HG02642 (cell line): ENCODE data around the gene IL12RB1.
"Not testable (repeated sequence)": the region's sequence is repeated elsewhere in the genome, so short reads cannot be mapped to it uniquely, and the experiment has no call there.

Source experiments
- ATAC-seq: cut with Tn5 transposase; IDR thresholded peaks from one replicate; pipeline ENCODE4 v1.9.1; 2021; ENCODE audit warnings: mild to moderate bottlenecking; ENCODE audit not compliant: unreplicated experiment, poor library complexity

Gene IL12RB1

DNA sequence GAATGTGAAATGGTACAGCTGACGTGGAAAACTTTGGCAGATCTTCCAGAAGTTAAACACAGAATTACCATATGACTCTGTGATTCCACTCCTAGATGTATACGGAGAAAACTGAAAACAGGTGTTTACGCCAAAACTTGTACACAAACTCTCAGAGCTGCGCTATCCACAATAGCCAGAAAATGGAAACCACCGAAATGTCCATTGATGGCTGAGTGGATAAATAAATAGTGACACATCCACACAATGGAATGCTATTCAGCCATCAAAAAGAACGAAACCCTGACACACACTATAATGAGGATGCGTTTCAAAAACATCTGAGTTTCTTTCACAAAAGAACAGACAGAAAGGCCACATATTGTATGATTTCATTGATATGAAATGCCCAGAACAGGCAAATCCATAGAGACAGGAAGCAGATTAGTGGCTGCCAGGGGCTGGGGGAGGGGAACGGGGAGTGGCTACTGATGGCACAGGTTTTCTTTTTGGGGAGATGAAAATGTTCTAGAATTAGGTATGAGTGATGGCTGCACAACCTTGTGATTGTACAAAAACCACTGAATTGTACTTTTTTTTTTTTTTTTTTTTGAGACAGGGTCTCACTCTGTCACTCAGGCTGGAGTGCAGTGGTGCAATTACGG lies 33.0 kb downstream of the IL12RB1 start:
- no peak for ATAC-seq

GRCh38 chr19:18051887-18052286 lies 34.8 kb downstream of the IL12RB1 start:
- ATAC-seq, result no peak

DNA sequence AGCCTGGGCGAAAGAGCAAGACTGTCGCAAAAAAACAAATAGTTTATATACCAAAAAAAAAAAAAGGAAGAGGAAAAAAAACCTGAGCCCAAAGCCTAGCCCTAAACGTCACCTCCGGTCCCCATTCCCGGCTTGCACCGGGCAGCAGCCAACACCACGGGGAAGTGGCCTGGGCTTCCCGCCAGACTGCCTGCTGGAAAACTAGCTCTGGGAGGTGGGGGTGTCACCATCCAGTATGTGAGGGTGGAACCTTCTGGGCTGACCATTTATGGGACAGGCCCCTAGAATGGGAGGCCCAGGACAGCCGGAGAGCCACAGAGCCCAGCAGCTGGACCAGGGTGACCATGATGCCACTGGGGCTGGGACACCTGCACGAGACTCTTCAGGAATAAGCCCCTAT lies 37.3 kb downstream of the IL12RB1 start:
- no peak for ATAC-seq

DNA sequence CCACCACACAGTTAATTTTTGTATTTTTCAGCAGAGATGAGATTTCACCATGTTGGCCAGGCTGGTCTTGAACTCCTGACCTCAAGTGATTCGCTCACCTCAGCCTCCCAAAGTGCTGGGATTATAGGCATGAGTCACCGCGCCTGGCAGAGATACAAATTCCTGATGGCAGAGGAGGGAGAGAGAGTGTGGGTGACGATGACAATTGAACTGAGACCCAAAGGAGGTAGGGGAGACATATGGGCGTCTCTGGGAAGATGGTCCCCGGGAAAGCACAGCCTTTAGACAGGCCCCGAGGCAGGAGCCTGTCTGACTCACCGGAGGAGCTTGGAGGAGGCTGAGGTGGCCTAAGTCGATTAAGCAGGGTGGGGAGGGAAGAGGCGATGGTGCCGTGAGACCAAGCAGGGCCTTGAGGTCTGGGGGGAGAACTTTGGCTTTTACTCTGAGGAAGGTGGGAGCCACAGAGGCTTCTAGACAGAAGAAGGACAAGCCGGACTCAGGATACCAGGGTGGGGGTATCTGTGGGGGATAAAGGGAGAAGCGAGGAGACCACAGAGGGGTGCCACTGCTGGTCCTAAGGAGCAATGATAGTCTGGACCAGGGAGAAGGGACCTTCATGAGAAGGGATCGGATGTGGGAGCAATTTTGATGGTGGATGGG lies 40.5 kb downstream of the IL12RB1 start:
- no peak for ATAC-seq

DNA sequence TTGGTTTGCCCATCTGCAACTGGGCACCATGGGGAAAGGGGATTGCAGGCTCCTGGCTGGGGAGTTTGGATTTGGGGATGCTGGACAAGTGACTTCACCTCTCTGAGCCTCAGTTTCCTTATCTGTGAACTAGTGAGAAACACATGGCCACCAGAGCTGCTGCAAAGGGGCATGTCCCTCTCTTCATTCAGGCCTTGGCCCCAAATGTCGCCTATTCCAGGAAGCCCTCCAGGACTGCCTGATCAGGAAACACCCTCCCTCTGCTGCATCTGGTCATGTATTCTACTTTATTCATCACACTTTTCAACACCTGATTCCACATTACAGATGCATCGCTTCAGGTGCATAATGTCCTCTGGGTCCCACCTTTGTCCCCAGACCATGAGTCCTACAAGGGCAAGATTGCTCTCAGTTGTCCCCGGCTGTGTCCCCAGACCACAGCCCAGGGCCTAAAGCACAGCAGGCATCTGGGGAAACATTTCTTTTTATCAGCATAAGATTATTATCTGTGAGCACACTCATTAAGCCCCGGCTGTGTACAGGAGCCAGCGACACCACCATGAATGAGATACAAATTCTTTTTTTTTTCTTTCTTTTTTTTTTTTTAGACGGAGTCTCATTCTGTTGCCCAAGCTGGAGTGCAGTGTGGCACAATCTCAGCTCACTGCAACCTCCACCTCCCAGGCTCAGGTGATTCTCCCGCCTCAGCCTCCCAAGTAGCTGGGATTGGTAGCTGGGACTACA lies 41.3 kb downstream of the IL12RB1 start:
- no peak for ATAC-seq

DNA sequence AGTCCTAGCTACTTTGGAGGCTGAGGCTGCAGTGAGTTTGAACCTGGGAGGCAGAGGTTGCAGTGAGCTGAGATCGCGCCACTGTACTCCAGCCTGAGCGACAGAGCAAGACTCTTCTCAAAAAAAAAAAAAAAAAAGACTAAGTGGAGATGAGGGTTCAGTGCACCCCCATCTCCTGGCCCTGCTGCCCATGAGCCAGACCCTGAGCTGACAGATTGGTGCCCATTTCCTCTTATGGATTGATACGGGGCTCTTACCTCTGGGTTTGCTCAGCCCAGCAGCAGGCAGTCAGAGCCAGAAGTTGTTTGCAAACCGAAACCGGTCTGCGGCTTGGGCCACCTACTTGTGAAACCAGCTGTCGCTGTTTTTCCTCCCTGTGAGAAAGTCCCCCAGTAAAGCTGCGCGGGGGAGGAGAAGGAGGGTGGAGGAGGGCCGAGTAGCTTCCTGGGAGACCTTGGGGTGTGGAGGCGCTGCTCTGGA lies 41.9 kb downstream of the IL12RB1 start:
- peak; percentile 94 for ATAC-seq

- ATAC-seq, result no peak
Observed at GRCh38 chr19:18043676-18044075, 43.1 kb downstream of the IL12RB1 start.

DNA sequence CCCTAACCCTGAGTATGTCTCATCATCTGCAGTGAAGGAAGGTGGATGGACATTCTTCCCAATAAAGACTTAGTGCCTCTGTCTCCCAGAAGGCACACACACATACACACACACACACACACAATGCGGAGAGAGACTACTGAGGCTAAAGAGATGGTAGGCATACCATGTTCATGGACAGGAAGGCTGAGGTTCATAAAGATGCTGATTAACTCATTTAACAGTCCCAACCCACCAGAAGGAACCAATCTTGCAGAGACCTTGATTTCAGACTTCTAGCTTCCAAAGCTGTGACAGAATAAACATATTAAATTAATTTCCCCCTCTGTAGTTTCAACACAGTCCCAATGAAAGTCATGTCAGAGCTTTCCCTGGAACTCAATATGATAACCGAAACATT lies 45.7 kb downstream of the IL12RB1 start:
- no peak for ATAC-seq

DNA sequence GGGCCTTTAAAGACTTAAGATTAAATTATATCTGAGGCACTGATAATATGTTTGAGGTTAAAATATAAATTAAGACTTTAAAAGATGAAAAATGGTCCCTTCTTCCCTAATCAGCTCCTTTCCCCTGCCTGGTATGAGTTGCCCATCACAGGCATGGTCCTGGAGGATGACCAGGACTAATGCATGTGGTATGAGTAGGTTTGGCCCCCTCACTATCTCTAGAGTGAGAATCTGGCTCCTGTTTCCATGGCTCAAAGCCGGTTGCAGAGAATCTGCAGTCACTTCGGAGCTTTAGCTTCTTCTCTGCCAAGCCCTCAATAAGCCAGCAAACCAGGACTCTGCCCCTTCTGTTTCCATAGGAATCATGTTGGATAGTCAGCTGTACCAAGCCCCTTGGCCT lies 54.6 kb downstream of the IL12RB1 start:
- ATAC-seq, result not testable (repeated sequence)

DNA sequence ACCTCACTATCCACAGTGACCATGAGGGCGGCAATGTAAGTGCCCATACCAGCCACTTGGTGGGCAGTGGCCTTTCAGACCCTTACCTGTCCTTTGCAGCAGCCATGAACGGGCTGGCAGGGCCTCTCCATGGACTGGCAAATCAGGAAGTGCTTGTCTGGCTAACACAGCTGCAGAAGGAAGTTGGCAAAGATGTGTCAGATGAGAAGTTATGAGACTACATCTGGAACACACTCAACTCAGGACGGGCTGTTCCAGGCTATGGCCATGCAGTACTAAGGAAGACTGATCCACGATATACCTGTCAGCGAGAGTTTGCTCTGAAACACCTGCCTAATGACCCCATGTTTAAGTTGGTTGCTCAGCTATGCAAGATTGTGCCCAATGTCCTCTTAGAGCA lies 55.3 kb downstream of the IL12RB1 start:
- not testable (repeated sequence) for ATAC-seq

- no peak for ATAC-seq
Observed at GRCh38 chr19:18029617-18030338, 57.0 kb downstream of the IL12RB1 start.

GRCh38 chr19:18027151-18027550 lies 59.6 kb downstream of the IL12RB1 start:
- ATAC-seq, result no peak

DNA sequence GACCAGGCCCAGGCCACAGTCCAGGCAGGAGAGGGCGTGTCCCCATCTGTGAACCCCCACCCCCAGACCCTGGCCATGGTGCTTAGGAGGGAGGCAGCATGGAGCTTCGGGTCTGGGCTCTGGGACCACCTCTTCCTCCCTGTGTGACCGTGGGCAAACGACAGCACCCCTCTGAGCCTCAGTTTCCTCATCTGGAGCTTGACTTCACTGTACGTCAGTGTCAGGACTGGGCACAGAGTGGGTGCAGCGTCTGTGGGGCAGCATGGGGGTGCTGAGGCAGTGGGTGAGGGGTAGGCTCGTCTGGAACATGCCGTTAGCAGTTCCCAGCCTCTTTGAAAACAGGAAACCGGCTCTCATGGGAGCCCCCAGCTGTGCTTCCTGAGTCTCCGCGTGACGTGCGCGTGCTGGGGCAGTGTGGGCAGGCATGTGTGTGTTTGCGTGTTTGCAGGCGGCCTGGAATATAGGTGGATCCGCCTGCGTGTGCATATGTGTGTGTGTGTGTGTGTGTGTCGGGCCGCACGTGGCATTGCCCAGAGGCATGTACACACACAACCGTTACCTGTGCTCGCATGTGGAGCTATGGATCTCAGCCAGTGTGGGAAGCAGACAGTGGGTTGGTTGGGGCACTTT lies 63.0 kb downstream of the IL12RB1 start:
- peak; percentile 48 for ATAC-seq

DNA sequence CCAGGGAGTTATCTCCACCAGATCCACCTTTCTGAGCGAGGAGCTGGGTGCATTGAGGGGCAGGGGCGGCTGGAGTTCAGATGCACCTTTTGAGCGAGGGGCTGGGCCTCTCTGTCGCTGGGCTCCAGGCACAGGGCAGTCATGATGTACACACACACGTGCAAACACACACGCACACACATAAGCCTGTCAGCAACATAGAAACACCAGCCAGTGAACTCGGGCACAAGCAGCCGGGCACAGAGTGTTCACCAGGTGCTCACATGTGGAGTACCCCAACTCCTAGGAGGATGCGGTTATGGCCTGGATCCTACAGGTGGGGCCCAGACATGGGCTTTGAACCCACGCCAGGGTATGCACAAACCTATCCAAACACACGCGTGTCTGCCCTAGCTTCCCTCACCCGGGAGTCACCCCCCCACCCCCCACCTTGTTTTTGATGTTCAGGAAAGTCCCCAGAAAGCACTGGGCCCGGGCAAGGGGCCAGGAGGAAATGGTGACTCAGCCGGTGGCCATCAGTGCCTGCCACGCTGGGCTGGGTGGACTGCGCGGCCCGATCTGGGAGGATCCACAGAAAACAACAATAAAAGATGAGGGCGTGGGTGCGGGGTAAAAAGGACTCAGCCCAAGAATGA lies 65.5 kb downstream of the IL12RB1 start:
- no peak for ATAC-seq

GRCh38 chr19:18020212-18021085 lies 66.3 kb downstream of the IL12RB1 start:
- no peak for ATAC-seq

GRCh38 chr19:18017275-18018083 lies 69.3 kb downstream of the IL12RB1 start:
- ATAC-seq, result no peak

DNA sequence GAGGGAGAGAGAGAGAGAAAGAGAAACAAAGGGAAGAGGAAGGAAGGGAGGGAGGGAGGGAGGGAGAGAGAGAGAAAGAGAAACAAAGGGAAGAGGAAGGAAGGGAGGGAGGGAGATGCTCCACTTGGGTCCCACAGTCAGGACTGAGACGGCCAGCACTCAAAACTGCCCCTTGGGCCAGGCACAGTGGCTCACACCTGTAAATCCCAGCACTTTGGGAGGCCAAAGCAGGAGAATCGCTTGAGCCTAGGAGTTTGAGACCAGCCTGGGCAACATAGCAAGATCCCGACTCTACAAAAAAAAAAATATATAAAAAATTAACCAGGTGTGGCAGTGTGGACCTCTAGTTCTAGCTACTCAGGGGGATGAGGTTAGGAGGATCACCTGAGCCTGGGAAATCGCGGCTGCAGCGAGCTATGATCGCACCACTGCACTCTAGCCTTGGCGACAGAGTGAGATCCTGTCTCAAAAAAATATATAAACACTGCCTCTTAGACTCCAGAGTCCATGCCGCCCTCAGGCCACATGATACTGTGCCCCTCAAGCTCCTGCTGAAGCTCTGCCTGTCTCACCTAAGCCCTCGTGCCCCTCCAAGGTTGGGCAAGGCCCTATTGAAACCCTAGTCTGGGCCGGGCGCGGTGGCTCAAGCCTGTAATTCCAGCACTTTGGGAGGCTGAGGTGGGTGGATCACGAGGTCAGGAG lies 70.4 kb downstream of the IL12RB1 start:
- ATAC-seq, result no peak
